Lung microvascular endothelial cell (primary cell): Measurements from ENCODE around the gene RCAN2. TPM values are rescaled to one million over a fixed set of nuclear protein-coding genes. Genes with fewer than 3 reads are reported as not detected.

Experiments
- DNase-seq, 2 donors: peaks; one replicate each; pipeline versions ENCODE4 v3.0.0 to v3.0.0-alpha.2; 2010; ENCODE audit warnings: low read depth in 2 of 2
- total RNA-seq: library from RNA; depleted of rRNA; stranded (reverse); fragments of >200 nt; gene quantifications from 2 replicates; pipeline ENCODE4 v1.2.1, GENCODE V29; 2014

RCAN2 gene
- under 0.01 TPM in 1 of 2 replicates, not detected in the other for total RNA-seq

DNA sequence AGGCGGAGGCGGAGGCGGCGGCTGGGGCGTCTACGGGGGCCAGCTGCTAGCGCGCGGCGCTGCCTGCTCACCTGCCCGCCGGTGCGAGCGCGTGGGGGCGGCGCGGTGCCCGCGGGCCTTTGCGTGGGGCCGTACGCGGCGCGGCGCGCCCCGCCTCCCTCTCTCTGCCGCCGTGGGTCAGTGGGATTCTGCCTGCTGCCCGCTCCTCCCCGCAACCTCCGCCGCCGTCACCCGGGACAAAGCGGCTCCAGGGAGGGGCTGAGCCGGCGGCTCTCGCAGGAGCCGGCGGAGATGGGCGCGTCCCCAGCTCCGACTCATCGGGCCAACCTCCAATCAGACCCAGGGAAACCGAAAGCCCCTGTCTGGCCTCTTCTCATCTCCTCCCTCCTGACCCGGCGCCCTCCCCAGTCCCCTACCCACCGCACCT lies at the start of gene RCAN2:
Gene RCAN2 (minus strand): TSS at position 249 of the 427 bp plus-strand sequence.
- DNase-seq = peak; percentile 11 to 17

DNA sequence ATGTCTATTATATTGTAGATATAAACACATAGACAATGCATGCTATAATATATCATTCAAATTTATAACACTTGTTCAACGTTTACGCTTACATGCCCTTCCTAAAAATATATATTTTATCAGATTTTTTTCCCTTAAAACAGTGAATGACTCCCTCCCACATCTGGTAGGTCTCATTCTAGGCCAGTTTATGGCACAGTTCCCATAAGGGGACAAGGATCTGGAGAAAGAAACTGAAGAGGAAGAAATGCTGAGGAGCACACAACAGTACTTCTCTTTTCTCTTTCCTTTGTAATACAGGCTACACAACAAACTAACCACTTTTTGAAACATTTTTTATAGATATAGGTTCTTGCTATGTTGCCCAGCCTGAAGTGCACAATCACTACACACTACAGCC lies 48.6 kb upstream of the RCAN2 start:
- no peak for DNase-seq

DNA sequence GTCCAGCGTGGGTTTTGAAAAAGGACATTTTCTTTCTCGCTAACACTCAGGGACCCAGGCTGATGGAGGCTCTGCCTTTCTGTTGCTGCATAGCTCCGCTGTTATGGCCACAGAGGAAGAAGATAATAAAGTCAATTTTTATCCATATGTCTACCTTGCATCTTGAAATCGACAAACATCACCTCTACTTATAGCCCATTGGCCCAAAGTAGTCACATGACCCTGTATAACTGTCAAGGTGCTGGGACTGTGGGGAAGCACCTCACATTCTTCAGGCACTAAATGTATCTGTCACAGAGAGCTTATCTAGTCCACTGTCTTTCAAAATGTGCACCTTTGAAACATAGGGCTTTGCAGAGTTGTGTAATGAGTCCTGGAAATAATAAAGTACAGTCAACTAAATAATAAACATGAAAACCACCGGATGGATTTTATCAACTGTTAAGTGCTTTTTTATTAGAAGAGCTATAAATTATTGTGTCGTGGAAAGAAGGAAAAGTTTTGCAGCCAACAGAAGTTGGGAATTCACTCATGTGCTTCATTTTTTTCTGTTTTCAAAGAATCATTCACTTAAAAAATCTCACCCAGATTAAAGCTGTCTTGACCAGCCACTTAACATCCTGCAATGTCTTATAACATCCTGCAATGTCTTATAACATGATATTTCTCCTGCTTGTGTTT lies 47.7 kb upstream of the RCAN2 start:
- DNase-seq = no peak

DNA sequence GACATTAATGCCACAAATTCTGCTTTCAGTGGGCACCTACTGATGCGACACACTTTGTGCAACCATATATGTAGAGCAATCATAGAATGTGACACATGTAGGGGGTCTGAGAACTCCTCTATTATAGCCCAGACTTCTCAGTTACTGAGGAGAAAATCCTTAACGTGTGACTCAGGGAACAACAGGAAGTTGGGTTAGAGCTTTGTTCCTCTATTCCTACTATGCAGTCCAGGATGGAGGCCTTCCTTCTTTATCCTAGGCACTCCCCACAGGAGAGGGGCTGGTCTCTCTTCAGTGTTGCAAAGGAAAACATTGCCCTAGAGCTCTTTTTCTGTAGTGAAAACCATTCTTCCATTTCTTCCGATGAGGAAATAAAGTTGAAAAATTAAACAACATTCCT lies 39.6 kb upstream of the RCAN2 start:
- no peak for DNase-seq

DNA sequence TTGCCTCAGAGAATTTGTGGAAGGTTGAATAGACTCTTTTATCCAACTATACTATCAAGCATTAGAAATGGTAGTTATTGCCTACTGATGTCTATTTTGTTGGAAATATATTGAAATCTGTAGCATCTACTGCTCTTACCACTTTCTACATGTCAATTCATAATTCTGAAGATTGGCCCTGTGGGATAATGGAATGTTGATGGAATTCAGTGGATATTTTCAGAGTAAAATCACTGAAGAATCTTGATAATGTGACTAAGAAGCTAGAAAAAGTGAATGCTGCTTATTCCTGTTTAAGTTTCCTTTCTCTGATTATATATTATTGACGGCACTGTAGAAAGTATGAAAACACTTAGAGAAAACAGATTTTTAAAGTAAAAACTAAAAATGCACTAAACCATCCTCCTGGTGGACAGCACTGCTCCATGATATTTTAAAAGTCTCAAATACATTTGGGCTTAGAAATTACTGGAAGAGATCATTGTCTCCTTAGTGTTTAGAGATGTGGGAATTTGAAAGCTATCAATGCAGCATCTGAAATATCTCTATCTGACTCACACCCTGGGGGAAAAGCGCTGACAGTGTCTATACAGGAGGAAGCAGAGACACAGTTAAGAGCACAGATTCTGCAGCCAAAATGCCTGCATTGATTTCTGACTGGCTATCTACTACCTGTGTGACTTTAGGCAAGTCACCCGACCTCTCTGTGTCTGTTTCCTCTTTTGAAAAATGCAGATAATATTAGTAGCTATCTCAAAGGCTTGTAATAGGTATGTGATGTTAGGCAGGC lies 37.9 kb upstream of the RCAN2 start:
- no peak for DNase-seq

DNA sequence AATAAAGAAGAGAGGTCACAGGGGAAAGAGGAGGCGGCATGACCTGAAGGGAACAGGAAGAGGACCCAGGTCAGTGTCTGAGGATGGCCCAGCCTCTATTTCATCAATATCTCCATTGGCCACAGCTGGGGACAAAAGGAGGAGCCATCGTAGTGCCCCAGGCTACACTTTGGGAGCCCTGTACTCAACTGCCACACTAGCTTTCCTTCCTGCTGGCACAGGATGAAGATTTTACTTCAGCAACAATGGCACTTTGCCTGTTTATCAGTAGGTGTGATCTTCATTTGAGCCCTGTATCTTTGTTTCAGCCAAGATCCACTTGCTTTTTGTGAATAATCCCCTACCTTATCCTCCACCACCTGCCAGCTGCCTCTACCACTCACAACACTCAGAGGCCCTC lies 35.4 kb upstream of the RCAN2 start:
- no peak for DNase-seq

DNA sequence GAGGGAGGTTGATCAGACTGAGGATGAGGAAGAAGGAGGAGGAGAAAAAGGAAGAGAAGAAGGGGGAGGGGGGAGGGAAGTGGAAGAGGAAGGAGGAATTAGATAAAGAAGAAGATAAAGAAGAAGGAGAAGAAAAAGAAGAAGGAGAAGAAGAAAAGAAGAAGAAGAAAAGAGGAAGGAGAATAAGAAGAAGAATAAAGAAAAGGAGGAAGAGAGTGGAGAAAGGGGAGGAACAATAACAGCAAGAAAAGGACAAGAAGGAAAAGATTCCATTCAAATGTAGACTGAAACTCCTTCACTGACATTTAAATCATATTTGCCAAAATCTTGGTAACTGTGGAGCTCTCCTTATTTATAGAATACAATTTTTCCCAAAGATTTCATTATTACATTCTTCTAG lies 34.3 kb upstream of the RCAN2 start:
- DNase-seq = no peak

DNA sequence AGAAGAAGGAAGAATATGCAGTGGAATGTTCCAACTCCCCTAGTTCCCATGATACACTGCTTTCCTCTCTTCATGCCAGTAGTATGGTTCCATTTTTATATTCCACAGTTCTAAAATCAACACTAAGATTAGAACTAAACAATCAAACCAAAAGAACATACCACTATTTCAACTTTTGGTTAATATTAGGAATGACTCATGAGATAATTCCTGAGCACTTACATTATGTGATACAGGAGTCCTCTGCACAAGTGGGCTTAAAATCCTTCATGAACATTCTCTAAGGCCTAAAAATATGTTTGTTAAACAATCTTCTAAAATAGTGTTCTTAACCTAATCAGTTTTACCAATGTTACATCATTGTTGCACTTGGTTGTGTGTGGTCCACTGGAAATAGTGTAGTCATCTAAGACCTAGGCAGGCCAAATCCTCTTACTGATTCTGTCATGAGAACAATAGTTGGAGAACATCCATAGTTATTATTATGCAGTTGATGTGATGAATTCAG lies 30.3 kb upstream of the RCAN2 start:
- no peak for DNase-seq

DNA sequence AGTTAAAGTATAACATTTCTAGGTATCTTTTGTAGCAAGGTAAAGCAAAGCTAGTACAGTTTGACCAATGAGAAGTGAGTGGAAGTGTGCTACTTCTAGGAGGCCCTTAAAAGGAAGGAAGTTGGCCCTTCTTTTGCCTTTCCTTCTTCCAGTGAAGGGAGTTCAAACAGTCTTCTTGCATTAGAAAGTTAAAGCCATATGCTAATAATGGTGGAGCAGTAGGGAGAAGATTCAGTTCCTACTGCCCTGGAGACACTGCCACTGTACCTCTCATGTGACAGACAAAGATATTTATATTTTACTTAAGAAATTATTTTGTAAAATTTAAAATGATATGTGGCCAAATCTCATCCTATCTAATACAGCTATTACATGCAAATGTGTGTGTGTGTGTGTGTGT lies 26.0 kb upstream of the RCAN2 start:
- DNase-seq = no peak

DNA sequence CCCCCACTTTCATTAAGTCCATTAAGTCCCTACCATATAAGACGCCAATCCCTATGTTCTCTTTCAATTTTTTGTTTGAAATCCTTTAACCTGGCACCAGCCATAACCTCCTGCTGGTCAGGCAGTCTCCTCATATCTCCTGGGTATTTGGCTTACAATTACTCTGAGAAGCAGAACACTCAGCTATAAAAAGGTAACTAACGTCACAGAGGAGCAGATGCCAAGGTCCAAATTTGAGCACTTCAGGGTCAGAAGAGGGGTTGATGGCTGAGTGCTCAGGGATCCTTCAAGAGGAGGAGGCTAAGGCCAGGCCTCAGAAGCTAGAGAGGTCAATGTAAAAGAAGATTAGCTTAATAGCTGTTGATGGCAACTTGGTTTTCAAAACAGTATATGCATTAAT lies 22.3 kb upstream of the RCAN2 start:
- DNase-seq = no peak

DNA sequence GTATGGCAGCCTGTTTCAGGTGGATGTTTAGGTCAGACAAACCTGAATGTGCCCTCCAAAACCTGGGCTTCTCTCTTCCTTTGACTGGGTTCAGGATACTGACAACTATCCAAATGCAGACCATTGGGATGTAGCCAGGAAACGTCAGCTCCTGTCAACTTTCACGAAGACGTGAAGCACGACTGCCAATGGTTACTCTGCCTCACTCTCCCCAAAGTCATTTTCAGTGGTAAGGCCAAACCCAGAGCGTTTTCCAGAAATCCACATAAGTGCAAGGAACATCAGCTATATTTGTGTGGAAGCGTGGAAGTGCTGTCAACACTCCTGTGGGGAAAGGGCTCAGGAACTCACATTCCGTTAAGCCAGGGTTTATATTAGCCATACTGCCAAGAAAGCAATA lies 20.1 kb upstream of the RCAN2 start:
- no peak for DNase-seq

DNA sequence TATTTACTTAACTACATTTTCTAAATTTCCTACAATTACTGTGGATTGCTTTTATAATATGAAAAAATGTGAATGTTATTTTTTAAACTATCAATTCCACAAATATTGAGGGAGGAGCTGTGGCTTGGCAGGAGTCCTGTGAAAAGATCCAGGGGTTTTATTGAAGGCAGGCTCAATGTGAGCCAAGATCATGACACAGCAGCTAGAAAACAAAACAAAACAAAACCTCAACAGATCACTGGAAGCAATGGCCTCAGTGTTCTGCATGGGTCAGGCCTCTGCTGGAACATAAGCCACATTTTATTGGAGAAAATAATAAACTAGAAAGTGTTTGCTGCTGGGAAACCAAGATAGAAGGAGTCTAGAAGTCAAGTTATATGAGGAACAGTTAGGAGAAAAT lies 19.4 kb upstream of the RCAN2 start:
- DNase-seq = no peak

DNA sequence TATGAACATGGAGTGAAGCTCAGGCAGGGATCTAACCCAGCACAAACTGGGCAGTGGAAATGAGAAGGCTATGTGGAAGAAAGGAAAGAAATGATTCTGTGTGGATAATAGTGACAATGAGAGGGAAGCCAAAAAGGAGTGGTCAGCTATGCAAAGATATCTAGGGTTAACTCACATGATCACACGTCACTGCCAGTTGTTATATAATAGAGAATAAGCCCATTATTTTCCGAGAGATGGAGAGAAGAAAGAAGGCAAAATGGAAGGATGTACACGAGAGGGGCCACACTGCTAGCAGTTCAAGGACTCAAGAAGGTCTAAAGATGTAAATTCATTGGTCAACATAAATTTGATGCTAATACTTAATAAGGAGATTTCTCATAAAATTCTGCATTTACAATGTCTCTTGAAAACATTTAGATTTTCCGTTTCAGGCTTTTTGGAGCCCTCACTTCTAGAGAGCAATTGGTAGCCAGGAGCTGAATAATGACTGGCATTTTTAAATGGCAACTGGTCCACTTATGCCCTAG lies 18.8 kb upstream of the RCAN2 start:
- DNase-seq = no peak

DNA sequence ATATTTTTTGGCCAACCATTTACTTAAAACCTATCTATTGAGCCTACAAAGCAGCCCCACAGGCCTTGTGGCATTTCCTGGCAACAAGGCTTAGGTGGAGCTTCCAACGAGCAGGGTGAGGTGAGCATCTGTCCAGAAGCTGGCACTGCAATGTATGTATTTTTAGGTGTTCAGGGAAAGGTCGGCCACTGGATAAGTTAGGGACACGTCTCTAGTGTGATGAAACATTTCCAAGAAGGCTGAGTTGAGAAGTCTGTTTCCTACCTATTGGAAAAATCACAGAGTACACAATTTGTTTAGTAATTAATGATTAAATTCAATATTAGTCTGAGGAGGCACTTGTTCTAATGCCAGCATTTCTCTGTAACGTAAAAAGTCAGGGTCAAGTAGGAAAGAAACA lies 17.8 kb upstream of the RCAN2 start:
- no peak for DNase-seq

DNA sequence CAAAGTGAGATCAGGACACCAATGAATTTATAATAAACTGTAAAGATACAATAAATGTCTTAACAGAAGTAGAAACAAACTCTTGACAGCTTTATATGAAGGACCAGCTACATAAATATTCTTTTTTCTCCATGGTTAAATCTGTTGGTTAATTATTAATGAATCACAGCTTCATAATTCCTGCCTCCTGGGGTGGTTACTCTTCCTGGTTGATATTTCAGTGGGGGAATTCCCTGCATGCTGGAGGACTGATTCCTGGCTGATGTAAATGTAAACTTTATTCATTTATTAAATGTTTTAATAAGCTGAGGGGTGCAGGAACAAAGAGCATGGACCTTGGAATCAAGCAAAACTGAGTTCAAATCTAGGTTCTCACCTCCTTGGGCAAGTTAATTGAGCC lies 16.2 kb upstream of the RCAN2 start:
- no peak for DNase-seq

DNA sequence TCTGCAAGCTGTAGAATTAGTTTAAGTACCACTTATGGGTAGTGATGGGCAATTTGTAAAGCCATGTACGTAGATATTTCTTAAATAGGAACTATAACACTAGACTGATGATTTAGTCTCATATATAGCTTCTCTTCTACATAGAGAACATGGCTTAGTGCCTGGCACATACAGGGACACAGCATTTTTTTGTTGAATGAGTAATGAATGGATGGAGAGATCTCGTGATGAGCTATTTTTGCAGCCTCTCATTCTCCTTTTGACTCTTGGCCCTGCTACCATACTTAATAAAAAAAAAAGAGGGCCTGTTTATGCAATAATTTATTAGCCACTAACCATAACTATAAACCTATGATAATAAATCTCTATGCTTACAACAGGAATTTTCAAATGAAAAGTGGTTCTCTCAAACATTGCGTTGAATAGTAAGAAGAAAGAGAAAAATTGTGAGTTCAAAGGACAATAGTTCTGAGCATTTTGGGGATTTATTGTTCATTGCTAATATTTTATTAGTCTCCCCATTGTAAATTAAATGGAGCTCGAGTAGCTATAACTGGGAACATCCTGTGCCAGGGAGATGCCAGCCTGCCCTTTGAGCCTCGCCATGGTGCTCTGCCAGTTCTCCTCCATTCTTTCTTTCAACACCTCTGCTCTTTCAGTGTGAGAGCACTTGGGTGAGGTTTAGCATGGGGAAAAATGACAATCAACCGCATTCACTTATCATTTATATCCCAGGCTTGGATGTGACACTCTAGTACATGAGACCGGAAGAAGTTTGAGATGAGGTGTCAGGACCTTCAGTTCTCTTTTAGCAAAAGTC lies 14.7 kb upstream of the RCAN2 start:
- DNase-seq = no peak

DNA sequence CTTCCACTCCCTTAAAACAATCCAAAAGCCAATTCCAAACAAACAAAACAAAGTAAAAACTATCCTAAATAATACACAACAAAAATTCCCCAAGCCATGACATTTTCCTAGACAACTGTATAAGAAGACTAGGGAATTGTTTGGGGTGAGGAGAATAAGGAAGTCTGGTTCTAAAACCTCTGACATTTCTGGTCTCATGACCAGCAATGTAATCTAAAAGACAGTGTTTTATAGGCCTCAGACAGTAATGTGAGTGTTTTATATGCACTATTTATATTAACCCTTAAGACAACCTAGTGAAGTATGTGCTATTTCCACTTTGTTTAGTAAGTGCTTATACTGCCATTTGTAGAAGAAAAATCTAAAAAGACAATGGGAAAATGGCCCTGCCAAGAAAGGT lies 13.0 kb upstream of the RCAN2 start:
- no peak for DNase-seq

DNA sequence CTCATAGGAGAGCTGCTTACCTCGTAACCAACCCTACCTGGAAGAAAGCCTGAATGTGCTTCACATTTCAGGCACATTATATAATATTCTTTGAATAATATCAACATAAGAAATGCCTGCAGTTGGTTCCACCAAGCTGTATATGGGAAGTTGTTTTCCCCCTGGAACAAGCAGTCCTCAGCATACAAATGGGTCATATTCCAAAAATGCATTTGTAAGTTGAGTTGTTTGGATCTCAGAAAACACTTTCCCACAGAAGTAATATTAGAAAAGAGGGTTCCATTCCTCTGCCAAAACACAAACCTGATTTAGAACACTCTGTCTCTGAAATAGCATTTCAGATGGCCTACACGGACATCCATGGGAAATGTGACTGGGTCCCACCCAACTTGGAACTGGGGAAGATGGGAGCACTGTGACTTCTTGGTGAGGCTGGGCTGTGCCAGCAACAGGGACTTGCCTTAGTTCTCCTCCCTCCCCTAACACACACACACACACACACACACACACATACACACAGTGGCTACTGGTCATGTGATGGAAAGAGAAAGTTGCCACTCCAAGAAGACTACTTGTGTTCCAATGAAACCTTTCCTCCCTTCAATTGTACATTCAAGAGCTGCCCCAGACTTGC lies 11.4 kb upstream of the RCAN2 start:
- DNase-seq = no peak

DNA sequence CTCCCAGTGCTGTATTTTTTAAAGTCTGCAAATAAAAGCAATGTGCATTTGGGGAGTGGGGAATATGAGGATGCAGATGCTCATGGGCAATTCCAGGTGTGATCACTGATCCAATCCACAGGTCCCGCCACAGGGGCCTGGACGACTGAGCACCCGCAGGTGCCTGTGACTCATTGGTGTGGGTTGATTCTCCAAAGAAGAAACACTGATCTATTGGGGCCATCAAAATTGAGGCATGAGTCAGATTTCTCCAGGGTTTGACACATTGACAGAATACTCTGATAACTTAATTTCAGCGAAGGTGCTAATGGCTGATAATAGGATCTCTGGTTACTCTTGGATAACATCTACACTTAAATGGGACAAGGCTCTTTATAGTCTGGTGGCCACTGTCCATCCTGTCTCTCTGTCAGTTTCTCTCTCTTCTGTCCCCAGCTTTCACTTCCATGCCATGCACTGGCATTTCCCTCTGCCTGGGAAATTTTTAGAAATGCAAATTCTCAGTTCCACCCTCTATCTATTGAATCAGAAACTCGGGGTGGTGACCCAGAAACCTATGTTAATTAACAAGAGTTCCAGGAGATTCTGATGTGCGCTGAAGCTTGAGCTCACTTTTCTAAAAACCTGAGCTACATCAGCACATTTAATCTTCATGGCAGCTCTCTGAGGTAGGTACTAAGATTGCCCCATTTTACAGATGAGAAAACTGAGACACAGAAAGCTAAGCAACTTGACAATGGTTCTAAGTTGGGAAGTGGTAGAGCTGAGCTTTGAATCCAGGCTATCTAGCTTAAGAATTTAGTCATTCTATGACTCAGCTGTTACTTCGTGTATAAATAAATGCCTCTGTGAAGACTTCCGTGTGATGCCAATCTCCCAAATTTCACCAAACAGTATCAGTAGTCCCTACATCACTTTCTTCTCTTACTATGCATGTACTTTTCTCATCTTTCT lies 10.2 kb upstream of the RCAN2 start:
- no peak for DNase-seq

DNA sequence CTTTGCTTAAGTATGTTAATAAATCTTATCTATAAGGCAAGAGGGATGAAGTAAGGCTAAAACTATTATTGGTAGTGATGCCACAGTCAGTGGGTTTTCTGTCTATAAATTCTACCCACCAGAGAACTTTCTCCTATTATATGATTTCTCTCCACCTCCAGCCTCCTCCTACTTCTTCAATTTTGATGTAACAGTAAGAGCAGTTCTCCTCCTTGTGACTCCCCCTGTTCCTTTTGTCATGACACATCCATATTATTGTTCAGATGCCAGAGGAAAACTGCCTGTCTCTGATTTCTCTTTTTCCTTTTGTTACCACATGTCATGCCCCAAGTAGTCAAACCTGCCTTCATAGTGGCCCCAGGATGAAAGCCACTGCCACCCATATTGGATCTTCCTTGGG lies 9.1 kb upstream of the RCAN2 start:
- no peak for DNase-seq
